Measurements from ENCODE around the gene SLC25A33. TPM values are rescaled to one million over a fixed set of nuclear protein-coding genes. Genes with fewer than 3 reads are reported as not detected.
A peak's percentile ranks its signal among the peaks of the same experiment; 100 is the strongest.

The SLC25A33 gene
- total RNA-seq, 4 donors from 2014 or later: 40.3 to 88.6 (median 49.1) TPM

GRCh38 chr1:9626201-9626608 lies 86.9 kb downstream of the SLC25A33 start:
- Histone ChIP-seq H3K27me3 (peaks cover 0 to 10% (median 3%) of the 10 kb centered on the region in 3 donors), H3K4me3 (no peak overlapping the region)

DNA sequence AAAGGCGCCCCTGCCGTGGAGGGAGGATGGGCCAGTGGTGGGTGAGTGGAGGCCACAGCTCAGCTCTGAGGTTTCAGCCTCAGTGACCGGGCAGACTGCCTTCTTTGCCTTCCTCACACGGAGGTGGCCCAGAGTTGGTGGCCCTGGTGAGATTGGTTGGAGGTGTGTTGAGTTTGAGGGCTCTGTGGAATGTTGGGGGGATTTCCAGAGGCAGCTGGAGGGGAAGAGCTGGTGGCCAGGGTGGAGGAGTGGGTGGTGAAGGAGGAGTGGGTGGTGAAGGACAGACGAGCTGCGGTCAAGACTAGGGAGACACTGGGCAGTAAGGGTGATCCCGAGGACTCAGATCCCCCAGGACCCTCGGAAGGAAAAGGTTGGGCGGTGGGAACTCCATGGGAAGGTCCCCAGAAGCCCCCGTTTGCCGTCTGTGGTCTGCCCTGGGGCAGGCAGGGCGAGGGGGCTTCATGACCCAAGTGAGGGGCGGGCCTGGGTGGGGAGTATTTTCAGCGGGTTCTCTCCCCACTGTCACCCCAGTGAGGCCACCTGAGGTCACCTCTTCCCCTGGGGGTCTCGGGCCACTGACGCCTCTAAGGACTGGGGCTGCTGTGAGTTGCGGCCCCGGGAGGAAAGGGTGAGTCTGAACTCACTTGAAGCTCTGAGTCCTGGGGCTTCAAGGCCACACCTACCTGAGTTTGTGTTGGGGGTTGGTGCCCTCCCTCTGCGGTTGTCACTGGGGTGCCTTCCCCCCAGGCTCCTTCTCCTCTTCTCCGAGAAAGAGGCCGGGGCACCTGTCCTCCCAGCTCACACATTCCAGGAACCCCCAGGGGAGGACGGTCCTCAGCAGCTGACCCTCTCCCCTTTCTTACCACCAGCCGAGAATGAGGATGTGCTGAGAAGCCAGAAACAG lies 89.5 kb downstream of the SLC25A33 start:
- Histone ChIP-seq H3K4me3 (no peak overlapping the region), H3K27me3 (peaks cover 0 to 10% (median 0%) of the 10 kb centered on the region in 3 donors), H3K36me3 (no peaks in the 10 kb centered on the region), H3K27ac (no peak overlapping the region), H3K4me1 (peaks cover 0 to 5% of the 10 kb centered on the region in 2 donors), H3K9me3 (no peaks in the 10 kb centered on the region)
- ATAC-seq (no peak), DNase-seq (no peak)
- intact Hi-C loops (cut with DNase I; ENCODE audit: low total_unique reads): no loop called here
- in situ Hi-C loops (cut with MboI; ENCODE audit: low sequenced_read_pairs in 4 of 4): loop anchor here in 1 of 4 donors (5.0 to 25.0 kb wide), 2 partner anchors 239 to 809 kb away; partner anchors contain the start of gene CENPS
- TF ChIP-seq CTCF (IDR thresholded peaks at IDR 0.05 in 4 of 5, conservative IDR thresholded peaks at IDR 0.05 in 1 of 5) (no peak), POLR2A (IDR thresholded peaks at IDR 0.05) (no peak)

More at GRCh38 chr1:9626201-9626608, 86.9 kb downstream of the SLC25A33 start:
- ATAC-seq (no peak), DNase-seq (no peak)
- Histone ChIP-seq H3K27ac (no peak overlapping the region), H3K36me3 (no peaks in the 10 kb centered on the region), H3K9me3 (no peaks in the 10 kb centered on the region), H3K4me1 (peaks cover 0 to 5% of the 10 kb centered on the region in 2 donors)
- no peak for TF ChIP-seq CTCF (IDR thresholded peaks at IDR 0.05 in 4 of 5, conservative IDR thresholded peaks at IDR 0.05 in 1 of 5)
- TF ChIP-seq POLR2A (IDR thresholded peaks at IDR 0.05): no peak
- intact Hi-C loops (cut with DNase I; ENCODE audit: low total_unique reads): no loop called here
- in situ Hi-C loops (cut with MboI; ENCODE audit: low sequenced_read_pairs in 4 of 4): loop anchor here in 1 of 4 donors (5.0 to 25.0 kb wide), 2 partner anchors 241 to 811 kb away; partner anchors contain the start of gene CENPS

DNA sequence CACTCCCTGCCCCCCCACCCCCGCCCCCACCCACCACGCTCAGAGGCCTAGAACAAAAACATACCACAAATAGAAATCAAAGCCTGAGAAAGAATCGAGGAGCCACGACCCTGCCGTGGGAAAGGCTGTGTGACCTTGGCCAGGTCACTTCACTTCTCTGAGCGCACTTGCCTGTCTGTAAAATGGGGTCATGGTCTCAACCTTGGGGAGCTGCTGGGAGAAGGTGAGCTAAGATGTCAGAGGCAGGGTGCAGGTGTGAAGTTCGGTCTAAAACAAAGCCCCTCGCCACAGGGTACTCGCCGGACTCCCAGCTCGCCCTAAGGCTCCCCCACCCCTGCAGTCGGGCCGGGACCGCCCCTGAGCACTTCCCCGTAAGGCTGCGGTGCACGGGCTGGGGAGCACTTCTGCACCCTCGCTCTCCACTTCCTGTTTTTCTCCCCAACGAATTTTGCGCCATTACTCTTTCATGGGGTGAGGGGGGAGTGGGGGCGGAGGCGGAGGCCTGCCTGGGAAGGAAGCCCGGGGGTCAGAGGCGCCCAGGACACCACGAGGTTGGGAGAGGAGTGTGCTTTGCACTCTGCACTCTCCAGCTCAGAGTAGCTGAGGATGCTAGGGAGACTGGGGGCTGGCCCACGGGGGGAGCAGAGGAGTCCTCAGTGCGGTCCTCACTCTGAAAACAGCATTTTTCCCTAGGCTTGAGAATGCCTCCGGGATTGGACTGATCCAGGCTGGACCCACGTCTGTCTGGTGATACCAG lies 90.4 kb downstream of the SLC25A33 start:
- no peak overlapping the region for H3K27ac ChIP-seq
- in situ Hi-C loops (cut with MboI; ENCODE audit: low sequenced_read_pairs in 4 of 4) (loop anchor here in 3 of 4 donors (5.0 to 25.0 kb wide), 3 partner anchors 235 to 808 kb away; partner anchors contain the start of gene CENPS (in 1 of the 3)), intact Hi-C loops (cut with DNase I; ENCODE audit: low total_unique reads) (no loop called here)
- peak; percentile 39 to 42 for DNase-seq
- H3K36me3 ChIP-seq: no peaks in the 10 kb centered on the region
- no peaks in the 10 kb centered on the region for H3K9me3 ChIP-seq
- peaks cover 0 to 10% (median 0%) of the 10 kb centered on the region in 3 donors for H3K27me3 ChIP-seq
- no peak for ATAC-seq
- no peak overlapping the region for H3K4me3 ChIP-seq
- peaks cover 0 to 5% of the 10 kb centered on the region in 2 donors for H3K4me1 ChIP-seq
- TF ChIP-seq CTCF (IDR thresholded peaks at IDR 0.05 in 4 of 5, conservative IDR thresholded peaks at IDR 0.05 in 1 of 5): no peak
- no peak for TF ChIP-seq POLR2A (IDR thresholded peaks at IDR 0.05)

- in situ Hi-C loops (cut with MboI; ENCODE audit: low sequenced_read_pairs in 4 of 4): loop anchor here in 3 of 4 donors (10.0 to 25.0 kb wide), 2 partner anchors 234 to 807 kb away; partner anchors contain the start of gene CENPS (in 1 of the 3)
- no peaks in the 10 kb centered on the region for H3K36me3 ChIP-seq
- H3K4me3 ChIP-seq: no peak overlapping the region
- intact Hi-C loops (cut with DNase I; ENCODE audit: low total_unique reads): no loop called here
- no peaks in the 10 kb centered on the region for H3K9me3 ChIP-seq
- TF ChIP-seq CTCF (IDR thresholded peaks at IDR 0.05 in 4 of 5, conservative IDR thresholded peaks at IDR 0.05 in 1 of 5) (no peak), POLR2A (IDR thresholded peaks at IDR 0.05) (no peak)
- ATAC-seq (no peak), DNase-seq (no peak)
- peaks cover 0 to 5% of the 10 kb centered on the region in 2 donors for H3K4me1 ChIP-seq
- peaks cover 0 to 8% (median 0%) of the 10 kb centered on the region in 3 donors for H3K27me3 ChIP-seq
- no peak overlapping the region for H3K27ac ChIP-seq
Measured at GRCh38 chr1:9630331-9631111, 91.3 kb downstream of the SLC25A33 start.
